Measurements from ENCODE around the gene PLXNA4.

PLXNA4 gene

GRCh38 chr7:132228240-132228639 lies 348.0 kb downstream of the PLXNA4 start:
- TF ChIP-seq, protein P1, sequence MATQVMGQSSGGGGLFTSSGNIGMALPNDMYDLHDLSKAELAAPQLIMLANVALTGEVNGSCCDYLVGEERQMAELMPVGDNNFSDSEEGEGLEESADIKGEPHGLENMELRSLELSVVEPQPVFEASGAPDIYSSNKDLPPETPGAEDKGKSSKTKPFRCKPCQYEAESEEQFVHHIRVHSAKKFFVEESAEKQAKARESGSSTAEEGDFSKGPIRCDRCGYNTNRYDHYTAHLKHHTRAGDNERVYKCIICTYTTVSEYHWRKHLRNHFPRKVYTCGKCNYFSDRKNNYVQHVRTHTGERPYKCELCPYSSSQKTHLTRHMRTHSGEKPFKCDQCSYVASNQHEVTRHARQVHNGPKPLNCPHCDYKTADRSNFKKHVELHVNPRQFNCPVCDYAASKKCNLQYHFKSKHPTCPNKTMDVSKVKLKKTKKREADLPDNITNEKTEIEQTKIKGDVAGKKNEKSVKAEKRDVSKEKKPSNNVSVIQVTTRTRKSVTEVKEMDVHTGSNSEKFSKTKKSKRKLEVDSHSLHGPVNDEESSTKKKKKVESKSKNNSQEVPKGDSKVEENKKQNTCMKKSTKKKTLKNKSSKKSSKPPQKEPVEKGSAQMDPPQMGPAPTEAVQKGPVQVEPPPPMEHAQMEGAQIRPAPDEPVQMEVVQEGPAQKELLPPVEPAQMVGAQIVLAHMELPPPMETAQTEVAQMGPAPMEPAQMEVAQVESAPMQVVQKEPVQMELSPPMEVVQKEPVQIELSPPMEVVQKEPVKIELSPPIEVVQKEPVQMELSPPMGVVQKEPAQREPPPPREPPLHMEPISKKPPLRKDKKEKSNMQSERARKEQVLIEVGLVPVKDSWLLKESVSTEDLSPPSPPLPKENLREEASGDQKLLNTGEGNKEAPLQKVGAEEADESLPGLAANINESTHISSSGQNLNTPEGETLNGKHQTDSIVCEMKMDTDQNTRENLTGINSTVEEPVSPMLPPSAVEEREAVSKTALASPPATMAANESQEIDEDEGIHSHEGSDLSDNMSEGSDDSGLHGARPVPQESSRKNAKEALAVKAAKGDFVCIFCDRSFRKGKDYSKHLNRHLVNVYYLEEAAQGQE (IDR thresholded peaks at IDR 0.05; ENCODE audit: insufficient replicate concordance, low read depth): no peak
- TF ChIP-seq GABPA (IDR thresholded peaks at IDR 0.05; ENCODE audit: low read depth) (no peak), POLR2AphosphoS5 (IDR thresholded peaks at IDR 0.05; ENCODE audit: low read depth) (no peak), SPI1 (IDR thresholded peaks at IDR 0.05; ENCODE audit: borderline replicate concordance, low read depth) (no peak)
- TF ChIP-seq, protein P2, sequence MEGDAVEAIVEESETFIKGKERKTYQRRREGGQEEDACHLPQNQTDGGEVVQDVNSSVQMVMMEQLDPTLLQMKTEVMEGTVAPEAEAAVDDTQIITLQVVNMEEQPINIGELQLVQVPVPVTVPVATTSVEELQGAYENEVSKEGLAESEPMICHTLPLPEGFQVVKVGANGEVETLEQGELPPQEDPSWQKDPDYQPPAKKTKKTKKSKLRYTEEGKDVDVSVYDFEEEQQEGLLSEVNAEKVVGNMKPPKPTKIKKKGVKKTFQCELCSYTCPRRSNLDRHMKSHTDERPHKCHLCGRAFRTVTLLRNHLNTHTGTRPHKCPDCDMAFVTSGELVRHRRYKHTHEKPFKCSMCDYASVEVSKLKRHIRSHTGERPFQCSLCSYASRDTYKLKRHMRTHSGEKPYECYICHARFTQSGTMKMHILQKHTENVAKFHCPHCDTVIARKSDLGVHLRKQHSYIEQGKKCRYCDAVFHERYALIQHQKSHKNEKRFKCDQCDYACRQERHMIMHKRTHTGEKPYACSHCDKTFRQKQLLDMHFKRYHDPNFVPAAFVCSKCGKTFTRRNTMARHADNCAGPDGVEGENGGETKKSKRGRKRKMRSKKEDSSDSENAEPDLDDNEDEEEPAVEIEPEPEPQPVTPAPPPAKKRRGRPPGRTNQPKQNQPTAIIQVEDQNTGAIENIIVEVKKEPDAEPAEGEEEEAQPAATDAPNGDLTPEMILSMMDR (IDR thresholded peaks at IDR 0.05; ENCODE audit: insufficient read depth, low read length): no peak
- no peak overlapping the region for H3K4me3 ChIP-seq (replicated peaks; ENCODE audit: insufficient read depth, low read length)
- DNase-seq (ENCODE audit: low read depth in 1 of 2, low spot score in 1 of 2): no peak
- H3K27me3 ChIP-seq (ENCODE audit: insufficient read depth, poor library complexity, severe bottlenecking): no peaks in the 10 kb centered on the region
- H3K27ac ChIP-seq (replicated peaks): no peak overlapping the region

DNA sequence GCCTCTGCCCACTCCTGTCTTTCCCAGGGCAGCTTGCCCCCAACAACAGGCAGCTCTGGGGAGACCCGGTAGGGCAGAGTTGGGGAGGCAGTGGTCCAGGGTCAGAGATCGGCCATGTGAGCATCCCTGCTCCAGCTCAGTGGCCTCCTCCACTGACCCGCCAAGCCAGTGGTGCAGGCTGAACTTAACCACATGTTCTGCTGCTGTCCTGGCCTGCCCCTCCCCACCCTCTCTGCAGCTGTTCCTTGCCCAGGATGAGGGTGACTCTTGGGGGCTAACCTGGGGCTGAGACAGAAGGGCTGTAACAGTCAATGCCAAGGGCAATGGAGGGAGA lies 349.3 kb downstream of the PLXNA4 start:
- Histone ChIP-seq H3K4me3 (replicated peaks; ENCODE audit: insufficient read depth, low read length) (no peak overlapping the region), H3K27ac (replicated peaks) (no peak overlapping the region), H3K27me3 (ENCODE audit: insufficient read depth, poor library complexity, severe bottlenecking) (no peaks in the 10 kb centered on the region)
- TF ChIP-seq SPI1 (IDR thresholded peaks at IDR 0.05; ENCODE audit: borderline replicate concordance, low read depth) (no peak), GABPA (IDR thresholded peaks at IDR 0.05; ENCODE audit: low read depth) (no peak), POLR2AphosphoS5 (IDR thresholded peaks at IDR 0.05; ENCODE audit: low read depth) (no peak)
- TF ChIP-seq, protein P1 (IDR thresholded peaks at IDR 0.05; ENCODE audit: insufficient replicate concordance, low read depth): no peak
- TF ChIP-seq, protein P2 (IDR thresholded peaks at IDR 0.05; ENCODE audit: insufficient read depth, low read length): no peak
- no peak for DNase-seq (ENCODE audit: low read depth in 1 of 2, low spot score in 1 of 2)

- no peak overlapping the region for H3K27ac ChIP-seq (replicated peaks)
- no peak overlapping the region for H3K4me3 ChIP-seq (replicated peaks; ENCODE audit: insufficient read depth, low read length)
- no peak for DNase-seq (ENCODE audit: low read depth in 1 of 2, low spot score in 1 of 2)
- TF ChIP-seq GABPA (IDR thresholded peaks at IDR 0.05; ENCODE audit: low read depth) (no peak), POLR2AphosphoS5 (IDR thresholded peaks at IDR 0.05; ENCODE audit: low read depth) (no peak), SPI1 (IDR thresholded peaks at IDR 0.05; ENCODE audit: borderline replicate concordance, low read depth) (no peak)
- TF ChIP-seq, protein P1 (IDR thresholded peaks at IDR 0.05; ENCODE audit: insufficient replicate concordance, low read depth): no peak
- TF ChIP-seq, protein P2 (IDR thresholded peaks at IDR 0.05; ENCODE audit: insufficient read depth, low read length): no peak
- H3K27me3 ChIP-seq (ENCODE audit: insufficient read depth, poor library complexity, severe bottlenecking): no peaks in the 10 kb centered on the region
These were observed 350.0 kb downstream of the PLXNA4 start for GRCh38 chr7:132226046-132226956.
